IPS DF 4.7 (cell line): ENCODE data around the gene GABBR2.

Experiments
- DNase-seq: peaks from one replicate; pipeline ENCODE4 v3.0.0-alpha.2; 2013; ENCODE audit warnings: low spot score; ENCODE audit errors: extremely low read depth

The GABBR2 gene

DNA sequence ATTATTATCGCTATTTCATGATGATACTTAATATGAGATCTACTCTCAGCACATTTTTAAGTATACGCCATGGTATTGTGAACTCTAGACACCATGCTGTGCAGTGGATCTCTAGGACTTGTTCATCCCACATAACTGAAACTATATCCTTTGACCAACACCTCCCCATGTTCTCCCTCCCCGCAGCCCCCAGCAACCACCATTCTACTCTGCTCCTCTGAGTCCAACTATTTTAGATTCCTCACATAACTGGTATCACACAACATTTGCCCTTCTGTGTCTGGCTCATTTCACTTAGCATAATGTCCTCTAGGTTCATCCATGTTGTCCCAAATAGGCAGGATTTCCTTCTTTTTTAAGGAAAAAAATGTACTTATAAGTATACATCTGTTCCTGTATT is 446.7 kb downstream of the GABBR2 start:
- no peak for DNase-seq

DNA sequence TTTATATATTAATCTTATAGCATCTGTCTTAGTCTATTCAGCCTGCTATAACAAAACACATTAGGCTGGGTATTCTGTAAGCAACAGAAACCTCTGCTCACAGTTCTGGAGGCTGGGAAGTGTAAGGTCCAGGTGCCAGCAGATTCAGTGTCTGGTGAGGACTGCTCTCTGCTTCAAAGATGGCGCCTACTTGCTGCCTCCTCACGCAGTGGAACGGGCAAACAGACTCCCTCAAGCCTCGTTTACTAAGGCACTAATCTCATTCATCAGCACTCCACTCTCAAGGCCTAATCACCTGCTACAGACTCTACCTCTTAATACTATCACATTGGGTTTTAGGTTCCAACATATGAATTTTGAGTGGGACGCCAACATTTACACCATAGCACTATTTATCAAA is 448.1 kb downstream of the GABBR2 start:
- no peak for DNase-seq

DNA sequence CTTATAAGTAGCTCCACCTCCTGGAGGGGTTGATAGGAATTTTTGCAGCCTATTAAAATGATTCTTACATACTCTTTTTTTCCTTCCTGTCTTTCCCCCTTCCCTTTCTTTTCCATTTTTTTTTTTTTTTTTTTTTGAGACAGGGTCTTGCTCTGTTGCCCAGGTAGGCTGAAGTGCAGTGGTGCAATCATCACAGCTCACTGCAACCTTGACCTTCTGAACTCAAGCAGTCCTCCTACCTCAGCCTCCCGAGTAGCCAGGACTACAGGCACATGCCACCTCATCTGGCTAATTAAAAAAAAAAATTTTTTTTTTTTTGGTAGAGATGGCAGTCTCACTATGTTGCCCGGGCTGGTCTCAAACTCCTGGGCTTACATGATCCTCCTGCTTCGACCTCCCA is 448.9 kb downstream of the GABBR2 start:
- DNase-seq: no peak

DNA sequence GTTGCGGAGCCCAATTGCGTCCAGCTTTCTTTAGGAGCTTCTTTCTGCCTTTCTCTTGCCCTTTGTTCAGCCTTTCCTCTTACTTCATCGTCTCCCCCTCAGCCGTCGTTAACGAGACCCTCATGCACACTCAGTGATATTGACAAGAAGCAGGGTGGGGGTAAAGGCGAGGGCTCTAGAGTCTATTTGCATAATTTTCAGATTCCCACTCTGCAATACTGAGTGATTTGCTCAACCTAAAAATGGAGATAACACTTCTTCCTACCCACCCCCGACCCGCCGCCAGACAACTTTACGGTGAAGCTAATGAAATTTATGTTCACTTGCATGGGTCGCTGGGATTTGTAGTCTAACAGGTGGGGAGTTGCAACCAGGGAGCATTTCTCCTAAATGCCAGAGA is 452.0 kb downstream of the GABBR2 start:
- DNase-seq: no peak

DNA sequence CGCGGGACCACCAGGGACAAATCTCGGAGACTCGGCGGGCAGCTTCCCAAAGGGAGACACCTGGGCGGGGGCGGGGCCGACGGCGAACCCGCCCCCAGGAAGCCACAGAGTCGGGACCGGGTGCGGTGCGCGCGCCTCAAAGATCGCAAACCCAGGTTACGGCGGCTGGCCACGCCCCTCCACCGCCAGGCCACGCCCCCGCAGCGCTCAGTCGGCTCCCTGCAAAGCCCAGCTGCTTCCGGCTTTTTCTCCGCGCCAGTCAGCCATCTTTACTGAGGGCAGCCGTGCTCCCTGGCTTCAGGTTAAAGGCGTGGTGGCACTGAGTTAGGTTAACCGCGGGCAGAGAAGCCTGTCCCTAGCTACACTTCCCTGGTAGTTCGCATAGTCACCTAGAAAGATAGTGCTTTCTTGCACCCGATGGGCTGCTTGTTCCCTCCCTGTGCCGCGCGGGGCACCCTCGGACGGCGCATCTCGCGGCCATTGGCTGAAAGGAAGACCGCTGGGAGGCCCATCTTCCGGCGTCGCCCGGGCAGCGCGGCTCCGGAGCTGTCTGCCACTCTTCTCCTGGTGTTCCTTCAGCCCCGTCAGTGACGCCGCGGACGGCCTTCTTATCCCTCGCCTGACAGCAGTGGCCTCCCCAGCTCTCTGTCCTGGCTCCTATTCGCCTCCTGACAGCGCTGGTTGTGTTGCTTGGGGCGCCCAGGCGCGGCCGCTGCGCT is 453.0 kb downstream of the GABBR2 start, which contains the start of gene TBC1D2:
Gene TBC1D2 (minus strand): TSS at position 72 of the 719 bp plus-strand sequence. CDS start 108 bp downstream, outside the sequence.
- DNase-seq: peak; percentile 83

DNA sequence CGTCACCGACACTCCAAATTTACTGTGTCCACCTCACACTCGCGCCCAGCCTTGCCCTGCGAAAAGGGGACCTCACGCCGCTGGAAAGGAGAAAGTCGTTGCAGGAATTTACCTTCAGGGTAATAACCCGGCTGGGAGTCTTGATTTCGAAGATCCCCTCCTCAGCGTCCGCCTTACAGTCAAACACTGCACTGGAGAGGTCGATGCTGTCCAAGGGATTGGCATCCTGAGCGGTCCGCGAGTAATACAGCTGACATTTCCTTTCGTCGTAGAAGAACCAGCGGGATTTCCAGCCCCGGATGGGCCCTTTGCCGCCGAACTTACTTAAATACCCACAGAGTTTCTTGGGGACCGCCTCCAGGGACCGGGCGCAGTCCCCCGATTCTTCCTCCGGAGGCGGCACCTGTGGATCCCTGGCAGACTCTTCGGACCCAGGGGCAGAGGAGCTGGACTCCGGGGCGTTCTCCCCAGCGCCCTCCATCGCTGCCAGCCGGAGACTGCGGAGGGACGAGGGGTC is 453.6 kb downstream of the GABBR2 start:
- DNase-seq: no peak

DNA sequence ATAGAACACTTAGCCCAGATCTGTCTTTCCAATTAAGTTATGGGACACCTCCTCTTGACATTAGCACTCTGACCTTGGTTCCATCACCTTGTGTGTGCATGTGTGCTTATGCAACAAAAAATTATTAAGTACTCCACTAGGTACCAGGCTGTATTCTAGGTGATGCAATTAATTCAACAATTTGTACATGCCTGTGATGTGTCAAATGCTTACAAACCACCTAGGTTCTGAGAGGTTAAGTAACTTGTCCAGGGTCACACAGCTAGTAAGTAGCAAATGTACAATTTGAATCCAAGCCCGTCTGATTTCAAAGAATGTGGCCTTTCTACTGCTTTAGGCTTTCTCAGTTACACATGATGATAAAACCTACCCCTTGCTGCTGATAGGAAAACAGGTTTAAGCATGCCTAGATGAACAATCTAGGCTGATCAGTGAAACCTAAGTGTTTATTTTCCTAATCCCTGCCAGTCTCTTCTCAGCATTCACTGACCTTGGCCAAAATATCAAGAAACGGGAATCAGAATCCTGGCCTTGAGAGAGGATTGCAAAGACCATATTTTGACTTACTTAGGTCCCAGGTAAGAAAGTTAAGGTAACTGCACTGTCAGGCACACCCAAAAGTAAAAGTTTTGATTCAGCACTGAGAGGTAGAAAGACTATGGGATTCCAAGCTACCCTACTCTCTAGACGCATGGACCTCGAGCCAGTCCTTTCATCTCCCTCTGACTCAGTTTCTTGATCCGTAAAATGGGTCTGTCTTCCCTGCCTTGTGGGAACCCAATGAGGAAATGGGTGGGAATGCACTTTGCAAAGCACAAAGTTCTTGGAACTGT is 454.3 kb downstream of the GABBR2 start:
- no peak for DNase-seq

DNA sequence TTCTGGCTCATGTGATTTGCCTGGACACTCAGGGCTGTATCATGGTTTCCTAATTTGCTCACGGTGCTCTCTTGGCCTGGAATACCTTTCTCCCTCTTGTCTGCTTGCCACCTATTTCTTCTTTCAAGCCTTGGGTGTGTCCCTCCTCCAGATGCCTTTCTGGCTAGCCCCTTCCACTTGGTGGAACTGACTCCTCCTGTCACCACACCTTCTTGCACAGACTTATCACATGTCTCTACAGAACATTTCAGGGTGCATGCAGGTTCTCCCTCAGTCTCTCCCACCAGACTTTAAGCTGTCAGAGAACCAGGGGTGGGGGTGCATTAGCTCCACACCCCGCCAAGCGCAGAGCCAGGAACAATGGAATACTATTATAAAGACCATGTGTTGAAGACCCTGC is 455.2 kb downstream of the GABBR2 start:
- DNase-seq: no peak

DNA sequence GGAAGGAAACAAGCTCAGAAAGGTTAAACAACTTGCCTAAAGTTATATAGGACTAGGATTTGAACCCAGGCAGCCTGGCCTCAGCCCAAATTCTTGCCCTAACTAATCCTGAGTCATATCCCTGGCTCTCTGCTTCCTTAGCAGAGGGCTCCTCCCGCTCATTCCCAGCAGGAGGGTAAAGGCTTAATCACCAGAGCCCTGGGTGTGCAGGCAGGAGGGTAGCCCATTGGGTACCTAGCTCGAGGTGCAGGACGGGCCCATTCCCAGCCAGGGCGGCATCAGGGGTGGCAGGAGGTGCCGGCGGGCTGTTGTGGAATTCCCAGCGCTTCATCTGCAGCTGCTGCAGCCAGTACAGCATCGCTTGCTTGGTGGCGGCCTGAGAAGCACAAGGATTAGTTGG is 457.2 kb downstream of the GABBR2 start:
- no peak for DNase-seq

DNA sequence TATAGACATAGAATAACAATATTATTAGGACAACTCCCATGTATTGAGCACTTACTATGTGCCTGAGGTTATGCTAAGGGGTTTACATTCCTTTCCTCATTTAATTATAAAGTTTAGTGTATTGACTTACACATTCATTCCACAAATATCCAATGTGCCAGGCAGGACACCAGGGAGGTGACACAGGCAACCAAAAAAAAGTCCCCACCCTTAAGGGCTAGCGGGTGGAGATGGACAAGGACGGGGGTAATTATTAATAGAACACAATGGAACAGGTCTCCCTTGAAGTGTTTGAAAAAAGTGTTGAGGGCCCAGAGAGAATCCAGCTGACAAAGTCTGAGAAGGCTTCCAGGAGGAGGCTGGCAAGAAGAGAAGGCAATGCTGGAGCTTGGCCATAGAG is 459.0 kb downstream of the GABBR2 start:
- DNase-seq: no peak

DNA sequence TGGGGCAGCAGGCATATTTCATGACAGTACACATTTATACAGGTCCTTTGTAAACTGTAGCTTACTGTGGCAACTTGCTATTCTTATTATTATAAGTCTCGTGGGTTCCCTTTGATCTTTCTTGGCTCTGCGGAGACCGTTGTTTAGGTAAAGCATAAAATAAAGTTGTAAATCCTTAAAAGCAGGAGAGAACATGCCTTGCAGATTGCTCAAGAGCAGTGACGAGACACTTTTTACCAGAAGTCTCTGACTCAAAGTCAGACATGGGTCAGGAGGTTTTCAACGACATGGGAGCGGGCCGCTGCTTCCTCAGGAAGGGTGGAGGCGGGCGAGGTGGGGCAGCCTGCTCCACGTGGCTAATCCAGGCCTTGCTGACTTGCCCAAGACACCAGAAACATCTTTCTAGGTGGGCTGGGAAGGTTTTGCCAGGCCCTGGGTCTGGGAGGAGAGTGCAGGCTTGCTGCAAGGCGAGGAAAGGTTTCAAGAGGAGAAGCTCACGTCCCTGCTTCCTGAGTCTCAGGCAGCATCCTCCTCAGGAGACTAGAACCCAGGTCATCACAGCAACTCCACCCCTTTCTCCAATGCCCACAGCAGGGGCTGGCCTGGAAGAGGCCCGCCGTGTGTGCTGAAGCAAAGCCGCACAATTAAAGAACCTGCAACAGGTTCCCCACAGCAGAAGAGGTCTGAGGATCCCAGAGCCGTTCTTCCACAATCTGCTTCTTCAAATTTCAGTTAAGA is 459.8 kb downstream of the GABBR2 start:
- no peak for DNase-seq

DNA sequence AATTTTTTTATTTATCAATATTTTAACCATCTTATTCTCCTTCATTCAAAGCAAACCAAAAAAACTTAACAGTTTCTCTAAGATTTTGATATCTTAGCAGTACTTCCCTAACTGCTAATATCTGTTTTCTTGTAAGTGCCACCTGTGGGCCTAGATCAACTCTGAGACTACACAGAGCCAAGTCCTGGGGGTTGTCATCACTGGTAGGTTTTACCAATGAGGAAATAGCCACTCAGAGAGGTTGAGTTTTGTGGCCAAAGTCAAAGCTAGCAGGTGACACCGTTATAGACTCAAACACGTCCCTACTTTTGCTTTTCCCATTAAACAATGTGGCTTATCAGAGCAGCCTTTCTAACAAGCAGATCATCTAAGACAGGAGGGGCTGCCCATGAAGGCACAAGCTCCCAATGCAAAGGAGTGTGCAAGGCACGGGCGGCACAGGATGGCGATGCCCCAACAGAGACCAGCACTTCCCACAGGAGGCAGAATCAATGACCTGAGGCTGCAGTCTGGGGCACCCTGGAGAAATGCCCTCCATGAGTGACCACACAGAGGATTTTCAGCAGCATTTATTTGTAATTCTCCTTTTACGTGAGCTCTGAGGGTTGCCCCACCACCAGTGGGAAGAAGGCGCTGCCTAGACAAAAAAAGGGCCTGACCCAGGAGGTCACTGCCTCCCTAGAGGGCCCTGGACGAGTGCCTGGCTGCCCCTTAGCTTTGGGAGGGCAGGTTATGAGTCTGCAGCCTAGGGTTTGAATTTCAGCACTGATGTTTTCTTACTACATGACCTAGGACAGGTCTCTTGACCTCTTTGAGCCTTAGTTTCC is 460.7 kb downstream of the GABBR2 start:
- no peak for DNase-seq

DNA sequence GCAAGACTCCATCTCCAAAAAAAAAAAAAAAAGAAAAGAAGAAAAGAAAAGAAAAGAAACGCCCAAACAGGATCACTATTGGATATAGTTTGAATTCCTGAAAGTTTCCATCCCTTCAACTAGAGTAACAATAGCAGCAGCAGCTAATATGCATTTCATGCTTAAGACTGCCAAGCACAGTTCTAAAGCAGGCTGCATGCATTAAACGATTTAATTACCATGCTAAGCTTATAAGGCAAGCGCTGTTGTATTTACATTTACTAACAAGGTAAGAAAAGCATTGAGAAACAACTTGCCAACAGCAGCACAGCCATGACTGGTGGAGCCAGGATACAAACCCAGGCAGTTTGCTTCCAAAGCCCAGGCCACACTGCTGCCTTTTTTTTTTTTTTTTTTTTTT is 466.3 kb downstream of the GABBR2 start:
- DNase-seq: no peak

DNA sequence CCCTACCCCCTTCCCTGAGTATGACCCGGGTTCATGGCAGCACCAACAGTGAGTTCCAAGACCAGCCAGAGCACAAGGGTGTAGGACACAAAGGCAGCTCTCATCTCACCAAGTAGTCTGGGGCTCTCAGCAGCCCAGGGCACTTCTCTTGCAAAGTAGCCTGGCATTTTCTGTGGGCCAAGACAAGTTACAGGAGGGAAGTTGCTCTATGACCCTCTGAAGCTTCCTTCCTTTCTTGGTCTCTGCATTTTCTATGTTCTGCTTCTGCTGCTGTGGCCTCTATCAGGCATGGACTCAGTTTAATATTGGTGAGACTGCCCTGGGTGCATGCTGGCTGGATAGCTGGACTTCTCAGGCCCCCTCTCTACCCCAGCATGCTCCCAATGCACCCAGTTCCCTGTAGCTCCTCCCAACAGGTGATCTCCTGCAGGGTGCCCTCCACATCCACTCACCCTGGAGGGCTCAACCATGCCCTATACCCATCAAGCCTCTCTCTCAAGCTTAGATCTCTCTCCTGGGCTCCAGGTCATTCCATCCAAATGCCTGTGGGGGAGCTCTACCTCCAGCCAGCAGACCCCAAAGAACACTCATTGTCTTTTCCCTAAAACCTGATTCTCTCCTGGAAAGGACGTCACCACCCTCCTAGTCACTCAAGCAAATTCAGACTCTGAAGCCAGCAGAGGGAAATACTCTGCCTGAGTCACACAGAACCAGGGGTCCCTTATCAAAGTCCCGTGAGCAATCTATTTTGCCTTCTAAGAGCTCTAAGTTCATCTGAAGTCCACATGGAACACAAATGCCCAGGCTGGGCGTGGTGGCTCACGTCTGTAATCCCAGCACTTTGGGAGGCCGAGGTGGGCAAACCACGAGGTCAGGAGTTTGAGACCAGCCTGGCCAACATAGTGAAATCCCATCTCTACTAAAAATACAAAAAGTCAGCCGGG is 467.1 kb downstream of the GABBR2 start:
- DNase-seq: no peak

DNA sequence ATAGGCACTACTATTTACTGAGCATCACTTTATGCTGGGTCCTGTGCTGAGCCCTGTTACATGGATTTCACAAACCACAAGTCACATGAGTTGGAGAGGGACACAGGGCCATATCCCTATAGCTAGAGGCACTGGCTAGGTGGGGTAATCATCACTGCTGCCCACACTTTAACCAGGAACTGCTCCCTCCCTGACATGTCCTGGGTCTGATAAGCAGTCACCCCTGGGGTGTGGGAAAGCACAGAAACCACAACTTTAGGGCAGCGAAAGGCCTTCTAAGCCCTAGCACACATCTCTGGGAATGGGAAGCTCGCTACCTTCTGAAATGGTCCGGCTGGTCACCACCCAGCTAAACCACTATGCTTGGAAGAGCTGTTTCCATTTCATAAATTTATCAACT is 468.3 kb downstream of the GABBR2 start:
- DNase-seq: no peak
